Epithelial cell of esophagus (primary cell): Measurements from ENCODE around the gene PRRX2.
A peak's percentile ranks its signal among the peaks of the same experiment; 100 is the strongest.

Source experiments
- DNase-seq: peaks from one replicate; pipeline ENCODE4 v3.0.0; 2010; ENCODE audit warnings: low read depth
- H3K4me3 ChIP-seq: 2 replicates; pipeline ENCODE4 v1.5.1; 2011; ENCODE audit warnings: mild to moderate bottlenecking, low read length, control low read depth
- TF ChIP-seq, protein P1 (sequence below): IDR thresholded peaks from 2 replicates; pipeline ENCODE4 v1.5.1; 2011; ENCODE audit warnings: low read depth, mild to moderate bottlenecking, low read length, control low read depth, inconsistent platforms; ENCODE audit not compliant: insufficient read depth; ENCODE audit errors: missing control alignments

Gene PRRX2

DNA sequence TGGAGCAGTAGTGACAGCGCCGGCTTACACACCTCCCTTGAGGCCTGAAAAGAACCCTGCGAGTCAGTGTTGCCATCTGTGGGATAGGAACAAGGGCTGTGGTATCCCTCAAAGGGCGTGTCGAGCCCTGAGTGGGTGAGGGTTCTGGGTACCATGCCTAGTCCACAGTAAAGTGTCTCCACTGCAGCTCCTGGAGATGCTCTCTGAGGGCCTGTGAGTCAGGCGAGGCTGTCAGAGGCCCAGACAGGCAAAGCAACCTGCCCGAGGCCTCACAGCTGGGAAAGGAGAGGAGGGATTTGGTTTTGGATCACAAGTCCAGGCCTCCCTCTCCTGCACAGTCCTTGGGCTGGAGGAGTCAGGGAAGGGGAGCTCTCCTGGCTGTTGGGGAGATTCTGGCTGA, 6.1 kb downstream of the PRRX2 start:
- TF ChIP-seq, protein P1, sequence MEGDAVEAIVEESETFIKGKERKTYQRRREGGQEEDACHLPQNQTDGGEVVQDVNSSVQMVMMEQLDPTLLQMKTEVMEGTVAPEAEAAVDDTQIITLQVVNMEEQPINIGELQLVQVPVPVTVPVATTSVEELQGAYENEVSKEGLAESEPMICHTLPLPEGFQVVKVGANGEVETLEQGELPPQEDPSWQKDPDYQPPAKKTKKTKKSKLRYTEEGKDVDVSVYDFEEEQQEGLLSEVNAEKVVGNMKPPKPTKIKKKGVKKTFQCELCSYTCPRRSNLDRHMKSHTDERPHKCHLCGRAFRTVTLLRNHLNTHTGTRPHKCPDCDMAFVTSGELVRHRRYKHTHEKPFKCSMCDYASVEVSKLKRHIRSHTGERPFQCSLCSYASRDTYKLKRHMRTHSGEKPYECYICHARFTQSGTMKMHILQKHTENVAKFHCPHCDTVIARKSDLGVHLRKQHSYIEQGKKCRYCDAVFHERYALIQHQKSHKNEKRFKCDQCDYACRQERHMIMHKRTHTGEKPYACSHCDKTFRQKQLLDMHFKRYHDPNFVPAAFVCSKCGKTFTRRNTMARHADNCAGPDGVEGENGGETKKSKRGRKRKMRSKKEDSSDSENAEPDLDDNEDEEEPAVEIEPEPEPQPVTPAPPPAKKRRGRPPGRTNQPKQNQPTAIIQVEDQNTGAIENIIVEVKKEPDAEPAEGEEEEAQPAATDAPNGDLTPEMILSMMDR, result no peak
- H3K4me3 ChIP-seq, result no peak overlapping the region
- peak; percentile 45 for DNase-seq

GRCh38 chr9:129672702-129673101, 7.3 kb downstream of the PRRX2 start:
- TF ChIP-seq, protein P1, result no peak
- no peak for DNase-seq
- H3K4me3 ChIP-seq, result no peak overlapping the region

DNA sequence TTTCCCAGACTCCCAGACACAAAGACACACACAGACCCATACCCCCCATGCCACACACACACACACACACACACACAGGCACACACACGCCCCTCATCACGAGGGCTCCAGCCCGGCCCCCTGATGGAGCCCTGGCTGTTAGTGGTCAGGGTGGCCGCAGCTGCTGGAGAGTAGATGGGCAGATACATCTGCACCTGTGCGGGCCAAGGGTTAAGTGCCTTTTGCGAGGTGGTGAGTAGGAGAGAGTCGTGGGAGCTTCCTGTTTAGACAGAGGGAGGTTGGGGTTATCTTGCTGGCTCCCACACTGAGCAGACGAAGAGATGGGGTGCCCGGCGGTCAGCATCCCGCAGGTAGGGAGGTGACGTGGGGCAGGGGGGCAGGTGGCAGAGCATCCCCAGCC, 8.2 kb downstream of the PRRX2 start:
- TF ChIP-seq, protein P1, result no peak
- no peak overlapping the region for H3K4me3 ChIP-seq
- DNase-seq, result no peak

DNA sequence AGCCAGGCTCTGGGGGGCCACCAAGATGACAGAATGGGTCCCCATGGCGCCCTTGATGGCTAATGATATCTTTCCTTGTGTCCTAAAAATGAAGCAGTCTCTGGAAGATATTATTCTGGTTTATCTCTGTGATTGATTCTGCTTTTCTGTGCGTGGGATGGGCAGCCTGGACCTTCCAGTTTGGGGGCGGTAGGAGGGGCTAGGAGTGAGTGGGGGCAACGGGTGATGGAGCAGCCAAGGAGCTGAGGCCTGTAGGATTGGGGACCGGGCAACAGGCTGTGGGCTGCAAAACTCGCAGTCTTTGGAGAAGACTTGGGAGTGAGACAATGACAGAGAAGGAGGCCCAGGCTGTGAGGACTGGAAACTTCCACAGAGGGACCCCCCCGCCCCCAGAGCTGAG, 8.8 kb downstream of the PRRX2 start:
- TF ChIP-seq, protein P1, result no peak
- no peak for DNase-seq
- no peak overlapping the region for H3K4me3 ChIP-seq

DNA sequence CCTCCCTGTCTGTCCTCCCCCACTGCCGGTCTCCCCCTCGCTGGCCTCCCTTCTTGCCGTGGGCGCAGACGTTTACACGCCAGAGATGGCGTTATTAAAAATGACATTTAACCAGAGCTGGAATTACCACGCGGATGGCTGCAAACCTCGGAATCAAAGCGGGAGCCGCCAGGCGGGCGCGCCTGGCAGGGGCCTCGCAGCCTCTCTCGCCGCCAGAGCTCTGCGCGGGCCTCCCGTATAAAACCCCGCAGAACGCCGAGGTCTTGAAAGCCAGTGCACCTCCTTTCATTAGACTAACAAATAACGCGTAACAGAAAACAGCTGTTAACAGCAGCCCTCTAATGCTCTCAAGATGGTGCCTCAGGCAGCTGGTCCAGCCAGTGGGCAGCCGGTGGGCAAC, 10.2 kb downstream of the PRRX2 start:
- DNase-seq, result no peak
- no peak overlapping the region for H3K4me3 ChIP-seq
- TF ChIP-seq, protein P1, result no peak

DNA sequence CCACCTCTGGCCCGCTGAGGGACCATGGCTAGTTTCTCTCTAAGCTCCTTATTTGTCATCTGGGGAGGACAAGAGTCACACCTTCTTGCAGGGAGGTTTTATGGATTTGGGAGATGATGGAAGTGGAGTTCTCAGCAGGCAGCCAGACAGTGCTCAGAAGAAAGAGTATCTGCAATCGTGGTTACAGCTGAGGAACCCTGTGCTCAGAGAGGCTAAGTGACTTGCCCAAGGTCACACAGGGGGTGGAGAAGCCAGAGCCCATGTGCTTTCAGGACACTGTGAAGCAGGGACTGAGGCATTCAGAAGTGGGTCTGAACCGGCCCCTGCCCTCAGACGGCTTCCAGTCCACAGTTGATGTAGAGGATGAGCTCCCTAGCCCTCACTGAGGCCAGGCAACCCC, 10.8 kb downstream of the PRRX2 start:
- H3K4me3 ChIP-seq, result no peak overlapping the region
- TF ChIP-seq, protein P1, result no peak
- no peak for DNase-seq

- TF ChIP-seq, protein P1, result no peak
- H3K4me3 ChIP-seq, result no peak overlapping the region
- DNase-seq, result no peak
Observed at GRCh38 chr9:129676975-129677374, 11.5 kb downstream of the PRRX2 start.
